Renal cortical epithelial cell (primary cell): ENCODE results near the gene NUS1. TPM values are rescaled to one million over a fixed set of nuclear protein-coding genes. Genes with fewer than 3 reads are reported as not detected.
"Not testable (repeated sequence)": the region's sequence is repeated elsewhere in the genome, so short reads cannot be mapped to it uniquely, and the experiment has no call there.

ENCODE experiments used
- DNase-seq: peaks from one replicate; pipeline ENCODE4 v3.0.0-alpha.2; 2011; ENCODE audit warnings: low read depth
- total RNA-seq: library from RNA; depleted of rRNA; stranded (reverse); fragments of >200 nt; gene quantifications from 2 replicates; pipeline ENCODE4 v1.2.3, GENCODE V29; 2014

The NUS1 gene
- total RNA-seq, result 20.0 and 38.2 TPM in 2 replicates

GRCh38 chr6:117674991-117675657 is at the start of gene NUS1:
Gene NUS1, plus strand, starts transcription at chr6:117675469. Its CDS starts 202 bp downstream, at chr6:117675671.
- peak; percentile 85 for DNase-seq

DNA sequence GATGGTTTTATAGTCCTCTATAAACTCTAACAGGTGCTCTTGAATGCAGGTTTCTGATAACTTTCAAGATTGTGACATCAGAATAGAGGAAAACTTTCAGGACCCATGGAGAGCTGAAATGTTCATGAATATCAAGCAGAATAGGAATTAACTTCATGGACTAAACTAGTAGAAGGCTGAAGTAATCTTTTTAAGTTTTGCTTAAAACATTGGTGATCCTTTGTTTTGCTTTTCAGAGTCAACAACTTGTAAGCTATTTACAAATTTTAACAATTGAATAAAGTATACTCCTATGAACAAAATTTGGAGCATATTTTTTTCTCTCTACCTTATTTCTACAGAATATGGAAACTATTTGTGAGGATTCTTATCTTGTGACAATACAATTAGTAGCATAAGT is 47.7 kb upstream of the NUS1 start:
- DNase-seq, result no peak

DNA sequence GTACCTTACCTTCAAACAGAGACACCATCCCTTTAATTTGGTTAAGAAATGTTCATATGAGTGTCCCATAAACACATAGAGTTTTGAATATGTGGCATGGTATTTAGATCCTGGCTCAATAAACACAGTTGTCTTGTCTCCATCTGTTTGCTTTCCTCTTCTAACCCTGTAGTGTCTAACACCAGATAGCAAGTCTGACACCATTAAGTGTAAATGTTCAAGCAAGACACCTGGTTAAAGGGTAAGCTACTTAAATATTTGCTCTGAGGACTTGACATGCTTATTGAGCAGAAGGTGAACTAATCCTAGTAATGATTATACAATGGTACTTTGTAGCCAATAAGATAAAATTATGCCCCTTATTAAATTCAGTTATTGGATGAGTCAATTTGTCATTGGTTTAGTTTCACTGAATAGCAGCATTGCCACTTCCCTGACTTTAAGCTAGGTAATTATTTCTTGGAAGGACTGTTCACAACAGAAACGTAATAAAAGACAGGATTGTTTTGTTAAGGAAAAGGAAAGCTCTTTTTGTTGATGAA is 46.1 kb upstream of the NUS1 start:
- peak; percentile 11 for DNase-seq

- DNase-seq, result peak; percentile 50
Measured at GRCh38 chr6:117637770-117638169, 37.5 kb upstream of the NUS1 start.

GRCh38 chr6:117642976-117643375 is 32.3 kb upstream of the NUS1 start:
- DNase-seq, result no peak

DNA sequence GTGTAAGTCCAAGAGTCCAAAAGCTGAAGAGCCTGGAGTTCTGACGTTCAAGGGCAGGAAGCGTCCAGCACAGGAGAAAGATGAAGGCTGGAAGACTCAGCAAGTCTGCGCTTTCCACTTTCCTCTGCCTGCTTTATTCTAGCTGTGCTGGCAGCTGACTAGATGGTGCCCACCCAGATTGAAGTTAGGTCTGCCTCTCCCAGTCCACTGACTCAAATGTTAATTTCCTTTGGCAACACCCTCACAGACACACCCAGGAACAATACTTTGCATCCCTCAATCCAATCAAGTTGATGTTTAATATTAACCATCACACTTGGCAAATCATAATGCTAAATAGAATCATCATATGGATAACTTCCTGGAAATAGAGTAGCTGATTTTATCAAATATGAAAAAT is 23.3 kb upstream of the NUS1 start:
- DNase-seq, result not testable (repeated sequence)

- DNase-seq, result no peak
Measured at GRCh38 chr6:117653949-117654348, 21.3 kb upstream of the NUS1 start.

- DNase-seq, result no peak
Measured at GRCh38 chr6:117655380-117655779, 19.9 kb upstream of the NUS1 start.

DNA sequence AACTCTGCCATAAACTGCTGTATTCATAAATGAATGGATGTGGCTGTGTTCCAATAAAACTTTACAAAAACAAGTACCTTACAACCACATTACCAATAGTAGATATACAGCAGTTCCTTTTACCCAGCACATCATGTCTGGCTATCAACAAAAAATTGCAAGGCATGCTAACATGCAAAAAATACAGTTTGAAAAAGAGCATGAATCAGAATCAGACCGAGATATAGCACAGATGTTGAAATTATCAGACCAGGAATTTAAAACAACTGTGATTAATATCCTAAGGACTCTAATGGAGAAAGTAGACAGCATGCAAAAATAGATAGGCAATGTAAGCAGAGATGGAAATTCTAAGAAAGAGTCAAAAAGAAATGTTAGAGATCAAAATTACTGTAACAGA is 8.4 kb upstream of the NUS1 start:
- DNase-seq, result no peak

DNA sequence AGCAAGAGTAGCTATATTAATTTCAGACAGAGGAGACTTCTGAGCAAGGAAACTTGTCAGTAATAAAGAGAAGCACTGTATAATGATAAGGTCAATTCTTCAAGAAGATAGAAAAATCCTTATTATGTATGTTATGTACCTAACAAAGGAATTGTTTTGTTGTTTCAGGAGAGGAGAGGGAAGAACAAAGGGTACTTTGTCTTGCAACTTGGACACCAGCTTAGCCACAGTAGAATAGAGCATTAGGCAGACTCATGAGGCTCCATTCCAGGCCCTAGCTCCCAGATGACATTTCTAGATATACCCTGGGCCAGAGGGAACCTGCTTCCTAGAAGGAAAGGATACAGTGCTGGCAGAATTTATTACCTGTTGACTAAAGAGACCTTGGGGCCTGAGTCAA is 6.5 kb upstream of the NUS1 start:
- no peak for DNase-seq

DNA sequence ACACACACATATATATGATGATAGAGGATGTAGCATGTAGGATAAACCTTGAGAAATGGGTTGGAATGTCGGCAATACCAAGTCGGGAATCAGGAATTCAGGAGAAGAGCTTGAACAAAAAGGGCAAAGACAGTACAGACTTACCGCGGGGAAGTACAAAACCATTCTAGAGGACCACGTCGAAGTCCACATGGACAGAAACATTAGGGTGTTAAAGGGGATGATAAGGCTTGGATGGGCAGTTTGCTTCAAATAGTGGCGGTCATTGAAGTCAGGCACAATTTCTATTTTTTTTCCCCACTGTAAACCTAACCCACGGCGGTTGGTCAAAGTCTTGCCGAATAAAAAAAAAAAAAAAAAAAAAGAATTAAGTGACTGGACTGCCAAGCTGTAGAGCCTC is 766 bp upstream of the NUS1 start:
- DNase-seq, result no peak

- not testable (repeated sequence) for DNase-seq
Measured at GRCh38 chr6:117675658-117676301, 511 bp downstream of the NUS1 start.

DNA sequence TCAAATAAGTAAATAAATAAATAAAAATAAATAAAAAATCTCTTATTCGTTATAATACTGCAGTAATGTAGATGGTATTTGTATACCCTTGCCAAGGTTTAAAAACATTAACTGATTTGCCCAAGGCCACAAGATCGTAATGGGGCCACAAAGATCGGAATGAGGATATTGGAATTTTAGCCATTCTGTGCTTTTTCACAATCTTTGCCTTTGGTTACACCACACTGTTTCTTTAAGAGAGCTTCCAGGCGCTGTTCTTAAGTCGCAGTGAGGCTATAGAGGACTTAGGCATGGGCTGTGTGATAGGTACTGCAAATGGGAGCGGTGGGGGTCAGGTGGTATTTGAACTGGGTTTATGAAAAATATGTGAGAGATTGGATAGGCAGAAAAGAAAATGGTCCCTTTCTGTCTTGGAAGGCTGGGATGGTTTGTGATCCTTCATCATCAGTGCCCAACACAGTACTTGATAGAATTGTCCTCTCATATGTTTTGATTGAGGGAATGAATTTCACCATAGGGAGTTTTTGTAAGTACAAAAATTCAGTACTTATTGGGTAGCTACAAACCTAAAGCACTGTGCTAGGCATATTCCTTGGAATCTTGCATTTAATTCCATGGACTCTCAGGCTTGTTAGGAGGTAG is 1.4 kb downstream of the NUS1 start:
- peak; percentile 6 for DNase-seq

GRCh38 chr6:117677553-117678141 is 2.4 kb downstream of the NUS1 start:
- peak; percentile 48 for DNase-seq

DNA sequence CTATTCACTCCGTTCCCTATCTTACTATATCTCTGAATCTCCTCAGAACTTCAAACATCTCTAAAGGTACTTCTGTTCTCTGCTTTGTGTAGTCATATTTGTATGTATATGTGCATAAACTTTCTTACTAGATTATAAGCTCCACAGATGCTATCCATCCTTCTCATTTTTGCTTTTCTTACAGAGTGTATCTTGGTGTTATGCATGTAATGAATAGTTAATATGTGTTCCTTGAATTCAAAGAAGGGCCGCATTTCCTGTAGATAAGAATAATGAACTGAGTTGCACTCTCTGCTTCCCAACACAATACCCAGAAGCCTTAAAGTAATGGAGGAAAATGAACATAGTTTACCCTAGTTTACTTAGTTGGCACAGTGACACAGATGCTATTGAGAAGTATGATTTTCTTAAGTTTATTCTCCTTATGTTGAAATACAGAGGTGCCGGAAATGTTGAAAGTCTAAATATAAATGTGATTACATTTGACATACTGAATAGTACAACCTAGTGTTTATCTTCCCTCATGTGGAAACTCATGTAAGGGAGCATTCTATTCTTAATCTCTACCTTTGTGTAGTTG is 6.0 kb downstream of the NUS1 start:
- no peak for DNase-seq

DNA sequence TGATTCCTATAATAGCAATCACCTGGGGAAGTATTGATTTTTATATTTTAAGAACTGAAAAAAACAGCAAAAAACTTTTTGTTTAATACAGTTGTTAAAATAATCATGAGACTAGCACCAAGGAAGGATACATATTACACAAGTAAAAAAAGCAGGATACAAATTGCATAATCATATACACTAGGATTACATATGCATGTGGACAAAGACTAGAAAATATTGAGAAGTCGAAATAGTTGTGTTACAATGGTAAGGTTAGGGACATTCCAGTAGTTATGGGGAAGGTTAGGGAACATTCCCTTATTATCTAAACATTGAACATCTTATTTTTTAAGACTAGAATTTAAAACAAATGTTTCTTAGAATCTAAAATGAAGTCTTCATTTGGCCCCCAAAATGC is 9.5 kb downstream of the NUS1 start:
- DNase-seq, result no peak

GRCh38 chr6:117685359-117685758 is 10.1 kb downstream of the NUS1 start:
- no peak for DNase-seq

- DNase-seq, result peak; percentile 10
Measured at GRCh38 chr6:117687021-117687648, 11.9 kb downstream of the NUS1 start.

- DNase-seq, result not testable (repeated sequence)
Measured at GRCh38 chr6:117689584-117689983, 14.3 kb downstream of the NUS1 start.

- no peak for DNase-seq
Measured at GRCh38 chr6:117706504-117706903, 31.2 kb downstream of the NUS1 start.

DNA sequence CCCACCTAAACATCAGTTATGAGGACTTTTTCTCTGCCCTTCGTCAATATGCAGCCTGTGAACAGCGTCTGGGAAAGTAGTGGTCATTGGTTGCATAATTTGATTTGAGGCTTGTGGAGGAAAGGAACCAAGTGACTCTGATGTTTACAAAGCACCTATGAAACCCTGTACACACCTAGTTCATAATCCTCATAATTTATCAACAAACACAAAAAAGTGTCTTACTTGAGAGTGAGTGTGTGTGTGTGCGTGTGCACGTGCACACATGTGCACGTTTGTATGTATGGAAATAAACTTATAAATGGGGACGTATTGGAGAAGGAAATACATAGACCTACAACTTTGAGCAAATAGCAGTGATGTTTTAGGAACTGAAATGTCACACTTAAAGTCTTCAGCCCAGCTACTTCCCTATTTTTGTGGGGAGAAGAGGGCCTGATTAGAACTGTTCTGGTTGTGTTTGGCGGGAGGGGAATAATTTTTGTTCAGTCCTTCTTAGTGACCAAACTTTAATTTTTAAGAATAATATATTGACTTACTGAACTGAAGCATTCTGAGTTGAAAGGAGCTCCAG is 31.8 kb downstream of the NUS1 start:
- not testable (repeated sequence) for DNase-seq
